GM21526 (cell line): ENCODE results near the gene ZNF578.
"Not testable (repeated sequence)": the region's sequence is repeated elsewhere in the genome, so short reads cannot be mapped to it uniquely, and the experiment has no call there.

Experiments used
- ATAC-seq: cut with Tn5 transposase; IDR thresholded peaks from one replicate; pipeline ENCODE4 v1.9.1; 2021; ENCODE audit warnings: moderate library complexity; ENCODE audit not compliant: unreplicated experiment, low FRiP score

Gene ZNF578

GRCh38 chr19:52507266-52507665, 53.9 kb downstream of the ZNF578 start:
- no peak for ATAC-seq

GRCh38 chr19:52516191-52516590, 62.8 kb downstream of the ZNF578 start:
- ATAC-seq = no peak

- no peak for ATAC-seq
These were observed 65.3 kb downstream of the ZNF578 start for GRCh38 chr19:52518646-52519045.

- ATAC-seq = not testable (repeated sequence)
These were observed 65.8 kb downstream of the ZNF578 start for GRCh38 chr19:52519175-52519574.

DNA sequence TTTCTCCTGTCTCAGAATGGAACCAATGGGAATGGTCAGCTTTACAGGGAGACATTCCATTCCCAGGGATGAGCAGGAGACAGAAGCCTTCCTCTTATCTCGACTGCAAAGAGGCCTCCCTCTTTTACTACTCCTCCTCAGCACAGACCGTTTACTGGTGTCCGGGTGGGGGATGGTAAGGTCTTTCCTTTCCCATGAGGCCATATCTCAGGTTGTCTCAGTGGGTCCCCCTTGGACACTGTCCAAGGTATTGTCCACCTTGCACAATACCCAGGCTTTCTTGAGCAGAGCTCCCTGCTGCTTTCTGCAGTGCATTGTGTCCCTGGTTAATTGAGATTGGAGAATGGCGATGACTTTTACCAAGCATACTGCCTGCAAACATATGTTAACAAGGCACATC, 66.7 kb downstream of the ZNF578 start:
- no peak for ATAC-seq

DNA sequence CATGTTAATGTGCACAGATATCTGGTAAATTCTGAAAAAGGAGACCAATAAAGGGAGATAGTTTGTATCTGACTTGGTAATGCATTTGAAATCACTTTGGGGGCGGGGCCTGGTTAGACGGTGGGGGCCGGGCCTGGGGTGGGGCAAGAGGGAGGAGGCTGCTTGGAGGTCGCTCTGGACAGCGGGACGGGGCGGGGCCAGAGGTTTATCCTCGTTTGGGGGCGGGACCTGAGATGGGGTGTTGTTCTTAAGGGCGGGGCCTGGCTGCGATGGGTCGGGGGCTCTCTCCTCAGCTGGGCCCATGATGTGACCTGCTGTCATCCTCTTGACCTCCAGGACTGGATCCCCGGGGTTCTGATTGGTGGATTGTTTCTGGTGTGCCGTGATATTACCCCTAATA, 69.2 kb downstream of the ZNF578 start:
- no peak for ATAC-seq

- no peak for ATAC-seq
These were observed 70.7 kb downstream of the ZNF578 start for GRCh38 chr19:52524086-52524485.

DNA sequence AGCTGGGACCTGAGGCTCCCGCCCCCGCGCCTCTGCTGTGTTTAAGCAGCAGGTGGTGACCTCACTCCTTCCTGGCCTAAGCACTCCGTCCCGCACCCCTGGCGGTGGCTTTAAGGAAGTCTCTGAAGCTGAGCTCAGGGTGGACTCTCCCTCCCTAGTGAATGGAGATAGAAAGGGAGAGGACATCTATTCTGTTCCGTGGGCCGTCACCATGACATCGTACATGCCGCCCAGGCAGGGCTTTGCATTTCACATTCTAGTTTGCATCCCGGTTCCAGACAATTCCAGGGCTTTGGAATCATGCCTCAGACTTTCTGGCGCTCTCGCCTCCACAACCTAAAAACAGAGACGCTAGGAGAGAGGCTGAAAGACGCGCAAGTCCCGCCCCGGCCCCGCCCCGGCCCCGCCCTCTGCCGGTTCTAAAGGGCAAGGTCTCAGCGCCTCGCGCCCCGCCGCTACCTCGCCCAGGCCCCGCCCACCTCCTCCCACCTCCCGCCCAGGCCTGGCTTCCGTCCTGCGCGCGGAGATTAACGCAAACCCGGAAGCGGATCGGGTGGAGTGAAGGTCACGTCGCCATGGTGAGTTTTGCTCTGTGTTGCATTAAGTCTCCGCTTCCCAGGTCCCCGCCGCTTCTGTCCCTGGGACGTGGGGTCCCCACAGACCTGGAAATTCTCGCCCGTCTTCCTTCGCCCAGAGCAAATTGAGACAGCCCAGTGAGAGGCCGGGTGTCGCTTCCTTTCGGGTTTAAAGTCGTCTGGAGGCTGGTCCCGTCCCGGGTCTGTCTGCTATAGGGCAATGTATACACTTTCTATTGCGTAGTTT, 74.0 kb downstream of the ZNF578 start, which contains the start of gene ZNF808:
TSS of gene ZNF808 (plus strand) at position 535 of the 822 bp plus-strand sequence. CDS start 15,617 bp downstream, outside the sequence.
- ATAC-seq = peak; percentile 79

DNA sequence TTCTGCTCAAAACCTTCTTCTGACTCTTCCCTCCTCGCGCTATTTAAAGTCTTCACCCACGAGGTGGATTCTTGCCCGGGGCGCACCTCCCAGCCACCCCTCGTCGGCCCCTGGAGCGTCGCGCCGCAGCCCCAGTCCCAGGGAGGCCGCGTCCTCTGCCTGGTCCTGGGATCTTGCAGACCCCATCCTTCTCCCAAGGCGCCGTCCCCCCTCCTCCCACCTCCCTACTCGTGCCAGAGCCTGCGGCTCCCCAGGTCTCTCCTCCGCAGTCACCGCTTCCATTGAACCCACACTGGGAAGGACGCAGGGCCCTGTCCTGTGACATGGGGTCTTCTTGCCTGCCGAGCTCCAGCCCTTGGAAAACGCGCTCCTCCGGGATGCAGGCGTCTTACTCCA, 74.6 kb downstream of the ZNF578 start:
- ATAC-seq = peak; percentile 7

DNA sequence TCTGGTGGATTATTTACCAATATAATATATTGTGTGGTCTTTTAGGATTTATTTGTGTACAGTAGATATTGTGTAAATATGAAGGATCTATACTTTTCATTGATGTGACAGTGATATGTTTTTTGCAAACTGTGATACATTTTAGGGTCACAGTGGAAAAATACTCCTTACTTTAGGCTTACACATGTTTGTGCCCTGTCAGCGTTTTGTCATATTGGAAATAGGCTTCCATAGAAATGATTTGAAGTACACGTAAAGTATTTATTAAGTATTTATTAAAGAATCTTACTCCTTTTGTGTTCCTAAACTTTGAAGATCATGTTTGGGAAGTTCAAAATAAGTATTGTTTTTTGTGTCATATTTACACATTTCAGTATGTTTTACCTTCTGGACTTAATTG, 79.1 kb downstream of the ZNF578 start:
- ATAC-seq = no peak

GRCh38 chr19:52533901-52534300, 80.5 kb downstream of the ZNF578 start:
- ATAC-seq = no peak

DNA sequence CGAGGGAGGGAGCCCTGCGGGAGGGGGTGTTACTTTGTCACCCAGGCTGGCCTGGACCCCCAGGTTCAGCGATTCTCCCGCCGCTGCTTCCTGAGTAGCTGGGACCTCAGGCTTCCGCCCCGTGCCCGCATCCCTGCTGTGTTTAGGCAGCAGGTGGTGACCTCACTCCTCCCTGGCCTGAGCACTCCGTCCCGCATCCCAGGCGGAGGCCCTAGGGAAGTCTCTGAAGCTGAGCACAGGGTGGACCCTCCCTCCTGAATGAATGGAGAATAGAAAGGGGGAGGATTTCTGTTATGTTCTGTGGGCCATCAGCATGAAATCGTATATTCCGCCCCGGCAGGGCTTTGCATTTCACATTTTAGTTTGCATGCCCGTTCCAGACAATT, 82.0 kb downstream of the ZNF578 start:
- ATAC-seq = not testable (repeated sequence)

GRCh38 chr19:52535771-52536447, 82.6 kb downstream of the ZNF578 start:
- peak; percentile 75 for ATAC-seq

GRCh38 chr19:52536448-52536800, 83.1 kb downstream of the ZNF578 start:
- no peak for ATAC-seq

DNA sequence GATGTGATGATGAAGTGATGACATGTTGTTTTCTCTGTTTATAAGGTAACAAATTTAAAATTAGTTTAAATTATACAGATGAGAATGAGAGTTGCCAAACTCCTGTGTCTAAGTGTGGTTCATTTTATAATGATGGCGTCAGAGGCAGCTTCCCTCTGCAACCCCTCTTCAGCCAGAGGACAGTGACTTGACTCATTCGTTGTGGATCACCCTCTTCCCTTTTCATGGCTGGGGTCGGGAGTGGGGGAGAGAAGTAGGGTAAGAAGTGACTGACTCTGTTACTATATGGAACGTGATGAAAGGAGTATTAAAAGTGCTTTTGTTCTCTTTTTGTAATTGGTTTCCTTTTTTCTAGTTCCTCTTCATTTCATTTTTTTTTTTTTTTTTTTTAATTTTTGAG, 85.5 kb downstream of the ZNF578 start:
- not testable (repeated sequence) for ATAC-seq

DNA sequence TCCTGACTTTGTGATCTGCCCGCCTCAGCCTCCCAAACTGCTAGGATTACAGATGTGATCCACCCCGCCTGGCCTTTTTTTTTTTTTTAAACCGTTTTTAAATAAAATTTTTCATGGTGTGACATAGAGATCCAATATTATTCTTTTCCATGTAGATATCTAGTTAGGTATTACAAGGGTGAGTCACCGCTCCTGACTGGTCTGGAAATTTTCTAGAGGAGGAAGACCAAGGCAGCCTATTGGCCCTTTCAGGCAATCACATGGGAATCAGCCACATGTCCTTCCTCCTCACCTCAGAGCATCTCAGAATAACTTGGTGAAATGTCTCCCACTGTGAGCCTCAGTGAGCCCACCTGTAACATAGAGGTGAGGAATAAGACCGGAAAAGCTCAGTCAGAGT, 87.8 kb downstream of the ZNF578 start:
- not testable (repeated sequence) for ATAC-seq

GRCh38 chr19:52541608-52542007, 88.3 kb downstream of the ZNF578 start:
- ATAC-seq = no peak

DNA sequence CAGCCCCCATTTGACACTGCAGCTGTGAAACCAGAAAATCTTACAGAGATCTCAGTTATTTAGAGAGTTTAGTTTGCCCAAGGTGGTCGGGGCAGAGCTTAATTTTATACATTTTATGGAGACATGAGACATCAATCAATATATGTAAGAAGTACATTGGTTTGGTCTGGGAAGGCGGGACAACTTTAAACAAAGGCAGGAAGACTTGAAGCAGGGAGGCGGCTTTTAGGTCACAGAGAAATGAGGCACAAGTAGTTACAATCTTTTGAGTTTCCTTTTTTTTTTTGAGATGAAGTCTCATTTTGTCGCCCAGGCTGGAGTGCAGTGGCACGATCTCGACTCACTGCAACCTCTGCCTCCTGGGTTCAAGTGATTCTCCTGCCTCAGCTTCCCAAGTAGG, 89.2 kb downstream of the ZNF578 start:
- ATAC-seq = not testable (repeated sequence)

DNA sequence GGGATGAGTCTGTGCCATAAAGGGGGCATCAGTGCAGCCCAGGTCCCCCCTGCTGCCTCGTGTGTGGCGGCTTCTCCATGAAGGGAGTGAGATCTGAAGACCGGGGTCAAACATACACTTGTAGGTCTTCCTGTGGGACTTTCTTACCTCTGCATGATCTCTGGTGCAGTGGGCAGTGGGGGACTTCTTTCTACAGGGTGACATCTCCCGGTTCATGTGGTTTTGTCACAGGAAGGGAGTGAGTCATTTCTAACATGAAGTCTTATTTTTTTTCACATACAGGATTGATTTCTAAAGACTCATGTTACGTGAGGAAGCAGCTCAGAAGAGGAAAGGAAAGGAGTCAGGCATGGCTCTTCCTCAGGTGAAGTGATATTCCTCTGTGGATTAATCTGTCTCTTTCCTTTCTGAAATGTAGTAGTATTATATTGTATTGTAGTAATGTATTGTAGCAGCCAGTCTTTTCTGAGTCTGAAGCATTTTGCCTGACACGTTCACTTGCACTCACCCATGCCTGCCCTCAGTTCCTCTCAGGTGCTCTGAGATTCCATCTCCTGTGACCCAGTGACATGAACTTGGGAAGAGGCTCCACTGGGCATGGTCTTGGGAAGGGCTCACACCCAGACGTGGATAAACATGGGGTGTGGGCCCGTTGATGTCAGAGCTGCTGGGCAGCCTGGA, 89.8 kb downstream of the ZNF578 start:
- ATAC-seq = no peak

- ATAC-seq = no peak
These were observed 101.0 kb downstream of the ZNF578 start for GRCh38 chr19:52554216-52554971.
